SH-SY5Y (cell line): Measurements from ENCODE around the gene WNK1.

Experiments used
- GATA2 ChIP-seq: IDR thresholded peaks from 2 replicates; pipeline ENCODE4 v1.6.1; 2011; ENCODE audit warnings: mild to moderate bottlenecking, low read depth, low read length
- GATA3 ChIP-seq: IDR thresholded peaks from 2 replicates; pipeline ENCODE4 v1.6.1; 2011; ENCODE audit warnings: low read depth, mild to moderate bottlenecking, low read length, moderate library complexity

DNA sequence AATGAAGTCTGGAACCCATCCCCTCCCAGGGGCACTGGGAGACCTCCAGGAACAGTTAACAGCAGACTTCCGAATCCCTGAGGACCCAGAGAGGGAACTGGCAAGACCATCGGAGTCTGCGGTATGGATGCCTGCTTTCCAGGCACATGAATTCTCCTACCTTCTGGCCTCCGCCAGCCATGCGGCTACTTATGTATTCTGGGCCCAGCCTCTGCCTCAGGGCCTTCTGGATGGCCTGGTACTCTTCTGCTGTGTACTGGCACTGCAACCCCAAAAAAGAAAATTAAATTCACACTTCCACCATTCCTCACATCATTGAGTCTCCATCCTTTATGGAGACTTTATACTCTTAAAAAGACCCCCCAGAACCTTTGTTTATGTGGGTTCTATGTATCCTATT lies 178.7 kb downstream of the WNK1 start:
- TF ChIP-seq GATA2 (no peak), GATA3 (no peak)
